HepG2 (cell line): Measurements from ENCODE around the gene TMCC1. TPM values are rescaled to one million over a fixed set of nuclear protein-coding genes. Genes with fewer than 3 reads are reported as not detected.

Source experiments
- ATM ChIP-seq: fragments of 450-650 bp; IDR thresholded peaks from 2 replicates; pipeline ENCODE4 v1.7.1; 2017; ENCODE audit warnings: mild to moderate bottlenecking, borderline replicate concordance
- CHCHD3 ChIP-seq: sonication (generic); formaldehyde crosslinking; IDR thresholded peaks from 2 replicates; pipeline ENCODE4 v1.8.0; 2022; ENCODE audit warnings: mild to moderate bottlenecking, missing genetic modification reagents, moderate library complexity
- HHEX ChIP-seq: IDR thresholded peaks from 2 replicates; pipeline ENCODE4 v1.6.1; 2016; ENCODE audit warnings: control low read depth
- MAFK ChIP-seq, 2 experiments: IDR thresholded peaks in 1 of 2; conservative IDR thresholded peaks in 1 of 2; 2 replicates each; pipeline ENCODE4 v1.6.1; 2011; ENCODE audit warnings: improper control_type of control experiment in 2 of 2, low read length in 2 of 2
- TBX3 ChIP-seq: fragments of 450-650 bp; IDR thresholded peaks from 2 replicates; pipeline ENCODE4 v1.6.1; 2017; ENCODE audit warnings: antibody characterized with exemption, mild to moderate bottlenecking, inconsistent platforms, borderline replicate concordance
- TCF12 ChIP-seq, 2 experiments: fragments of 450-650 bp in 1 of 2; sonication (generic) in 1 of 2; formaldehyde crosslinking in 1 of 2; IDR thresholded peaks; 2 replicates each; pipeline versions ENCODE4 v1.6.1 to v1.8.0; 2017 to 2022; ENCODE audit warnings: antibody characterized with exemption in 1 of 2, mild to moderate bottlenecking in 1 of 2, missing genetic modification reagents in 1 of 2, moderate library complexity in 1 of 2
- ZBTB21 ChIP-seq: sonication (generic); formaldehyde crosslinking; IDR thresholded peaks from 2 replicates; pipeline ENCODE4 v1.4.0; 2020; ENCODE audit warnings: missing genetic modification reagents
- ZNF383 ChIP-seq: sonication (generic); formaldehyde crosslinking; IDR thresholded peaks from 2 replicates; pipeline ENCODE4 v1.4.0; 2020; ENCODE audit warnings: missing genetic modification reagents, mild to moderate bottlenecking, borderline replicate concordance
- ZNF451 ChIP-seq: sonication (generic); formaldehyde crosslinking; IDR thresholded peaks from 2 replicates; pipeline ENCODE4 v1.5.0; 2020; ENCODE audit warnings: mild to moderate bottlenecking, missing genetic modification reagents
- ZNF550 ChIP-seq: sonication (generic); formaldehyde crosslinking; IDR thresholded peaks from 2 replicates; pipeline ENCODE4 v1.4.0; 2020; ENCODE audit warnings: mild to moderate bottlenecking, missing genetic modification reagents, borderline replicate concordance
- ZNF558 ChIP-seq: sonication (generic); formaldehyde crosslinking; IDR thresholded peaks from 2 replicates; pipeline ENCODE4 v1.9.0; 2022; ENCODE audit warnings: mild to moderate bottlenecking, missing genetic modification reagents, borderline replicate concordance
- ZNF775 ChIP-seq: sonication (generic); formaldehyde crosslinking; IDR thresholded peaks from 2 replicates; pipeline ENCODE4 v1.4.0; 2020; ENCODE audit warnings: missing genetic modification reagents, mild to moderate bottlenecking, moderate library complexity, borderline replicate concordance
- ZNF780A ChIP-seq: sonication (generic); formaldehyde crosslinking; IDR thresholded peaks from 2 replicates; pipeline ENCODE4 v1.8.0; 2022; ENCODE audit warnings: mild to moderate bottlenecking, missing genetic modification reagents, moderate library complexity
- ZZZ3 ChIP-seq: sonication (generic); formaldehyde crosslinking; IDR thresholded peaks from 2 replicates; pipeline ENCODE4 v1.4.0; 2020; ENCODE audit warnings: missing genetic modification reagents, mild to moderate bottlenecking, borderline replicate concordance
- polyA plus RNA-seq, 8 experiments: library from polyadenylated mRNA; depleted of rRNA in 3 of 8; stranded (reverse) in 7 of 8; unstranded in 1 of 8; fragments of >200 nt; fragmentation: Illumina TruSeq in 4 of 8; extraction: Trizol in 4 of 8; gene quantifications; 2 replicates each; pipeline versions ENCODE4 v1.2.1 to v1.2.3, GENCODE V29; 2011 to 2016; ENCODE audit warnings: low read depth in 4 of 8, missing spikeins in 1 of 8, mixed read lengths in 1 of 8; ENCODE audit not compliant: insufficient read depth in 1 of 8
- total RNA-seq, 5 experiments: library from RNA; depleted of rRNA; stranded (reverse); fragments of >200 nt; fragmentation: Illumina TruSeq; extraction: Trizol; gene quantifications; 2 replicates each; pipeline ENCODE4 v1.2.3, GENCODE V29; 2016; ENCODE audit warnings: low read depth in 1 of 5
- TF ChIP-seq, protein P1 (sequence below): sonication (generic); formaldehyde crosslinking; IDR thresholded peaks from 2 replicates; pipeline ENCODE4 v1.4.0; 2020; ENCODE audit warnings: low read depth, missing genetic modification reagents
- TF ChIP-seq, protein P2 (sequence below): sonication (generic); formaldehyde crosslinking; IDR thresholded peaks from 2 replicates; pipeline ENCODE4 v1.8.1; 2023; ENCODE audit warnings: mild to moderate bottlenecking, missing genetic modification reagents
- TF ChIP-seq, protein P3 (sequence below): sonication (generic); formaldehyde crosslinking; IDR thresholded peaks from 2 replicates; pipeline ENCODE4 v1.5.0; 2020; ENCODE audit warnings: mild to moderate bottlenecking, missing genetic modification reagents, borderline replicate concordance
- TF ChIP-seq, protein P4 (sequence below): sonication (generic); formaldehyde crosslinking; conservative IDR thresholded peaks from 2 replicates; pipeline ENCODE4 v1.8.0; 2022; ENCODE audit warnings: low read depth, missing genetic modification reagents
- TF ChIP-seq, protein P5 (sequence below): sonication (generic); formaldehyde crosslinking; IDR thresholded peaks from 2 replicates; pipeline ENCODE4 v1.4.0; 2020; ENCODE audit warnings: mild to moderate bottlenecking, missing genetic modification reagents
- TF ChIP-seq, protein P6 (sequence below): sonication (generic); formaldehyde crosslinking; IDR thresholded peaks from 2 replicates; pipeline ENCODE4 v1.5.0; 2020; ENCODE audit warnings: missing genetic modification reagents

The TMCC1 gene
- total and polyA plus RNA-seq, 2 of the 13 experiments (the other 11 are each of a cell fraction or from before 2014, with no cell fraction given): 12.1 to 264 TPM

DNA sequence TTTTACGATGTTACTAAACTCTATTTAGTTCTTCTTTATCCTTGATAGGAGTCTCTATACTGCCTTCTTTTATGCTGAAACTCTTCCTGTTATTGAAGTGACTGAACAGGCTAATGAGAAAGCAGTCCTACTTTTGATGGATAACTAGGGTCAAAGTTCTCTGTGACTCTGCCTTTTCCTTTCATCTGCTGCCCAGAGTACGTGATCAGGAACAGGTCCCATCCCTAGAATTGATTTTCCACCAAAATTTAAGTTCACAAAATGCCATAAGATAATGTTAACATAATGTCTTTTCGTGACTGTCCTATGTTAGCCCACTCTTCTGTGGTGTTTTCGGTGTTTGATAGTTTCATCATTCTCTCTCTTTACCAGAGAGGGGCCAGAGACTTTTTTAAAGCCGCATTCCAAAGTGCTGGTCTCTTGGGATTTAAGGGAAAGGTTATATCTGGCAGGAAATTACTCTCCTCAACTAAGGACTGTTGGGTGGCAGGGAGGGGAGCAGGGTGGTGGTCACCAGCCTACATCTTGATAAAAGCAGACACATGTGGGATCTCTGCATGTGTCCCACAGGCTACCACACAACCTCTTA, 236.8 kb downstream of the TMCC1 start (continued):
- TF ChIP-seq, protein P1, sequence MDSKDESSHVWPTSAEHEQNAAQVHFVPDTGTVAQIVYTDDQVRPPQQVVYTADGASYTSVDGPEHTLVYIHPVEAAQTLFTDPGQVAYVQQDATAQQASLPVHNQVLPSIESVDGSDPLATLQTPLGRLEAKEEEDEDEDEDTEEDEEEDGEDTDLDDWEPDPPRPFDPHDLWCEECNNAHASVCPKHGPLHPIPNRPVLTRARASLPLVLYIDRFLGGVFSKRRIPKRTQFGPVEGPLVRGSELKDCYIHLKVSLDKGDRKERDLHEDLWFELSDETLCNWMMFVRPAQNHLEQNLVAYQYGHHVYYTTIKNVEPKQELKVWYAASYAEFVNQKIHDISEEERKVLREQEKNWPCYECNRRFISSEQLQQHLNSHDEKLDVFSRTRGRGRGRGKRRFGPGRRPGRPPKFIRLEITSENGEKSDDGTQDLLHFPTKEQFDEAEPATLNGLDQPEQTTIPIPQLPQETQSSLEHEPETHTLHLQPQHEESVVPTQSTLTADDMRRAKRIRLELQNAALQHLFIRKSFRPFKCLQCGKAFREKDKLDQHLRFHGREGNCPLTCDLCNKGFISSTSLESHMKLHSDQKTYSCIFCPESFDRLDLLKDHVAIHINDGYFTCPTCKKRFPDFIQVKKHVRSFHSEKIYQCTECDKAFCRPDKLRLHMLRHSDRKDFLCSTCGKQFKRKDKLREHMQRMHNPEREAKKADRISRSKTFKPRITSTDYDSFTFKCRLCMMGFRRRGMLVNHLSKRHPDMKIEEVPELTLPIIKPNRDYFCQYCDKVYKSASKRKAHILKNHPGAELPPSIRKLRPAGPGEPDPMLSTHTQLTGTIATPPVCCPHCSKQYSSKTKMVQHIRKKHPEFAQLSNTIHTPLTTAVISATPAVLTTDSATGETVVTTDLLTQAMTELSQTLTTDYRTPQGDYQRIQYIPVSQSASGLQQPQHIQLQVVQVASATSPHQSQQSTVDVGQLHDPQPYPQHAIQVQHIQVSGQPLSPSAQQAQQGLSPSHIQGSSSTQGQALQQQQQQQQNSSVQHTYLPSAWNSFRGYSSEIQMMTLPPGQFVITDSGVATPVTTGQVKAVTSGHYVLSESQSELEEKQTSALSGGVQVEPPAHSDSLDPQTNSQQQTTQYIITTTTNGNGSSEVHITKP (CRISPR knock-in tag): no peak
- TF ChIP-seq ZNF558 (no peak), ZNF550 (no peak), ZNF780A (CRISPR knock-in tag) (no peak), HHEX (CRISPR knock-in tag) (no peak), ZZZ3 (CRISPR knock-in tag) (no peak), ZBTB21 (CRISPR knock-in tag) (no peak), MAFK (conservative IDR thresholded peaks at IDR 0.05 in 1 of 2, IDR thresholded peaks at IDR 0.05 in 1 of 2; ENCODE audit: low read length in 2 of 2) (no peak), ZNF775 (CRISPR knock-in tag) (no peak), ZNF383 (no peak), ZNF451 (CRISPR knock-in tag) (no peak), TCF12 (IDR thresholded peaks at IDR 0.05) (no peak), TCF12 (CRISPR knock-in tag; IDR thresholded peaks at IDR 0.05) (peak; percentile 70; the same call in 1 of the 2 replicates), CHCHD3 (CRISPR knock-in tag) (no peak), ATM (no peak), TBX3 (no peak)
- TF ChIP-seq, protein P2, sequence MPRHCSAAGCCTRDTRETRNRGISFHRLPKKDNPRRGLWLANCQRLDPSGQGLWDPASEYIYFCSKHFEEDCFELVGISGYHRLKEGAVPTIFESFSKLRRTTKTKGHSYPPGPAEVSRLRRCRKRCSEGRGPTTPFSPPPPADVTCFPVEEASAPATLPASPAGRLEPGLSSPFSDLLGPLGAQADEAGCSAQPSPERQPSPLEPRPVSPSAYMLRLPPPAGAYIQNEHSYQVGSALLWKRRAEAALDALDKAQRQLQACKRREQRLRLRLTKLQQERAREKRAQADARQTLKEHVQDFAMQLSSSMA (CRISPR knock-in tag): no peak
- TF ChIP-seq, protein P3, sequence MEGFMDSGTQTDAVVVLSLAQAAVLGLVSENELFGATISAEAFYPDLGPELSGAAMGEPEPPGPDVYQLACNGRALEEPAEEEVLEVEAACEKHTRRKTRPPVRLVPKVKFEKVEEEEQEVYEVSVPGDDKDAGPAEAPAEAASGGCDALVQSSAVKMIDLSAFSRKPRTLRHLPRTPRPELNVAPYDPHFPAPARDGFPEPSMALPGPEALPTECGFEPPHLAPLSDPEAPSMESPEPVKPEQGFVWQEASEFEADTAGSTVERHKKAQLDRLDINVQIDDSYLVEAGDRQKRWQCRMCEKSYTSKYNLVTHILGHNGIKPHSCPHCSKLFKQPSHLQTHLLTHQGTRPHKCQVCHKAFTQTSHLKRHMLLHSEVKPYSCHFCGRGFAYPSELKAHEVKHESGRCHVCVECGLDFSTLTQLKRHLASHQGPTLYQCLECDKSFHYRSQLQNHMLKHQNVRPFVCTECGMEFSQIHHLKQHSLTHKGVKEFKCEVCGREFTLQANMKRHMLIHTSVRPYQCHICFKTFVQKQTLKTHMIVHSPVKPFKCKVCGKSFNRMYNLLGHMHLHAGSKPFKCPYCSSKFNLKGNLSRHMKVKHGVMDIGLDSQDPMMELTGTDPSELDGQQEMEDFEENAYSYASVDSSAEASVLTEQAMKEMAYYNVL: peak; percentile 85; the same call in 1 of the 2 replicates
- TF ChIP-seq, protein P4, sequence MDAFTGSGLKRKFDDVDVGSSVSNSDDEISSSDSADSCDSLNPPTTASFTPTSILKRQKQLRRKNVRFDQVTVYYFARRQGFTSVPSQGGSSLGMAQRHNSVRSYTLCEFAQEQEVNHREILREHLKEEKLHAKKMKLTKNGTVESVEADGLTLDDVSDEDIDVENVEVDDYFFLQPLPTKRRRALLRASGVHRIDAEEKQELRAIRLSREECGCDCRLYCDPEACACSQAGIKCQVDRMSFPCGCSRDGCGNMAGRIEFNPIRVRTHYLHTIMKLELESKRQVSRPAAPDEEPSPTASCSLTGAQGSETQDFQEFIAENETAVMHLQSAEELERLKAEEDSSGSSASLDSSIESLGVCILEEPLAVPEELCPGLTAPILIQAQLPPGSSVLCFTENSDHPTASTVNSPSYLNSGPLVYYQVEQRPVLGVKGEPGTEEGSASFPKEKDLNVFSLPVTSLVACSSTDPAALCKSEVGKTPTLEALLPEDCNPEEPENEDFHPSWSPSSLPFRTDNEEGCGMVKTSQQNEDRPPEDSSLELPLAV: no peak
- TF ChIP-seq, protein P5, sequence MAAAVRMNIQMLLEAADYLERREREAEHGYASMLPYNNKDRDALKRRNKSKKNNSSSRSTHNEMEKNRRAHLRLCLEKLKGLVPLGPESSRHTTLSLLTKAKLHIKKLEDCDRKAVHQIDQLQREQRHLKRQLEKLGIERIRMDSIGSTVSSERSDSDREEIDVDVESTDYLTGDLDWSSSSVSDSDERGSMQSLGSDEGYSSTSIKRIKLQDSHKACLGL (CRISPR knock-in tag): no peak
- TF ChIP-seq, protein P6, sequence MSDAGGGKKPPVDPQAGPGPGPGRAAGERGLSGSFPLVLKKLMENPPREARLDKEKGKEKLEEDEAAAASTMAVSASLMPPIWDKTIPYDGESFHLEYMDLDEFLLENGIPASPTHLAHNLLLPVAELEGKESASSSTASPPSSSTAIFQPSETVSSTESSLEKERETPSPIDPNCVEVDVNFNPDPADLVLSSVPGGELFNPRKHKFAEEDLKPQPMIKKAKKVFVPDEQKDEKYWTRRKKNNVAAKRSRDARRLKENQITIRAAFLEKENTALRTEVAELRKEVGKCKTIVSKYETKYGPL (CRISPR knock-in tag): no peak
